K562 (cell line): ENCODE data around the gene PRIM1. TPM values are rescaled to one million over a fixed set of nuclear protein-coding genes. Genes with fewer than 3 reads are reported as not detected.

Experiments
- FOS ChIP-seq: IDR thresholded peaks from 3 replicates; pipeline ENCODE4 v1.6.1; 2011; ENCODE audit not compliant: insufficient read length; ENCODE audit errors: extremely low read depth
- GATA2 ChIP-seq: sonication (generic); formaldehyde crosslinking; IDR thresholded peaks from 2 replicates; pipeline ENCODE4 v1.4.0; 2020; ENCODE audit warnings: mild to moderate bottlenecking, missing genetic modification reagents
- POLR2AphosphoS2 ChIP-seq: IDR thresholded peaks from 2 replicates; pipeline ENCODE4 v1.6.1; 2012; ENCODE audit warnings: low read length, improper control_type of control experiment
- RBM25 ChIP-seq: fragments of 200-400 bp; formaldehyde crosslinking; IDR thresholded peaks from 2 replicates; pipeline ENCODE4 v1.6.1; 2018; ENCODE audit warnings: low read length, low read depth, moderate library complexity; ENCODE audit not compliant: severe bottlenecking
- SMC3 ChIP-seq: conservative IDR thresholded peaks from 2 replicates; pipeline ENCODE4 v1.6.1; 2011; ENCODE audit warnings: low read depth, low read length, improper control_type of control experiment; ENCODE audit not compliant: insufficient read depth
- ZC3H4 ChIP-seq: sonication (generic); formaldehyde crosslinking; IDR thresholded peaks from 2 replicates; pipeline ENCODE4 v1.9.0; 2021; ENCODE audit warnings: missing genetic modification reagents, borderline replicate concordance
- polyA plus RNA-seq, 8 experiments: library from polyadenylated mRNA; depleted of rRNA in 4 of 8; stranded (reverse) in 5 of 8; unstranded in 3 of 8; fragments of >200 nt; fragmentation: Nextera tagmentation in 2 of 8; fragmentation: Illumina TruSeq in 1 of 8; extraction: Ambion mirVana in 2 of 8; extraction: Trizol in 1 of 8; gene quantifications; 2 replicates each; pipeline versions ENCODE4 v1.2.1 to v1.2.3, GENCODE V29; 2011 to 2014; ENCODE audit warnings: inconsistent platforms in 1 of 8, missing spikeins in 1 of 8
- total RNA-seq, 7 experiments: library from RNA; depleted of rRNA in 6 of 7; stranded (reverse); fragments of >200 nt in 6 of 7; fragmentation: Illumina TruSeq in 2 of 7; extraction: Trizol in 2 of 7; gene quantifications; 2 replicates each; pipeline versions ENCODE4 v1.2.1 to v1.2.3, GENCODE V29; 2011 to 2021; ENCODE audit warnings: low replicate concordance in 1 of 7
- TF ChIP-seq, protein P1 (sequence below), 2 experiments: fragments of 450-650 bp; formaldehyde crosslinking in 1 of 2; IDR thresholded peaks; 2 replicates each; pipeline versions ENCODE4 v1.4.0 to v1.6.1; 2014 to 2020; ENCODE audit warnings: mild to moderate bottlenecking in 2 of 2, borderline replicate concordance in 1 of 2, low read depth in 1 of 2
- TF ChIP-seq, protein P2 (sequence below): sonication (generic); formaldehyde crosslinking; IDR thresholded peaks from 2 replicates; pipeline ENCODE4 v1.8.1; 2023; ENCODE audit warnings: mild to moderate bottlenecking, missing genetic modification reagents
- TF ChIP-seq, protein P3 (sequence below): fragments of 450-650 bp; IDR thresholded peaks from 2 replicates; pipeline ENCODE4 v1.6.1; 2016
- TF ChIP-seq, protein P4 (sequence below): fragments of 450-650 bp; IDR thresholded peaks from 2 replicates; pipeline ENCODE4 v1.6.1; 2017; ENCODE audit warnings: mild to moderate bottlenecking, moderate library complexity
- TF ChIP-seq, protein P5 (sequence below): fragments of 450-650 bp; IDR thresholded peaks from one replicate; pipeline ENCODE4 v1.6.1; 2018; ENCODE audit warnings: mild to moderate bottlenecking, moderate library complexity; ENCODE audit not compliant: partially characterized antibody

The PRIM1 gene
- total and polyA plus RNA-seq, 9 of the 15 experiments (the other 6 are each of a cell fraction or from before 2014, with no cell fraction given), result 67.2 to 179 (median 140) TPM

DNA sequence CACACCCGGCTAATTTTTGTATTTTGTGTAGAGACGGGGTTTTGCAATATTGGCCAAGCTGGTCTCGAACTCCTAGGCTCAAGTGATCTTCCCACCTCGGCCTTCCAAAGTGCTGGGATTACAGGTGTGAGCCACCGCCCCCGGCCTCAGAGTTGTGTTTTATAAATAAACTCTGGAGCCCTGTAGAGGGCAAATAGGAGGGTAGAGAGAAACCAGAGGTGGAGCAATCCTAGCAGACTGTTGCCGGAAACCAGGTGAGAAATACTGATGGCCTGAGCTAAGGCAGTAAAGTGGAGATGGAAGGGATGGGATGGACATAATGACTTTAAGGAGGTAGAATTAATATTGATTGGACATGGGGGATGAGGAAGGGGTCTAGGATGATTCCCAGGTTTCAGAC is 8.3 kb upstream of the PRIM1 start (continued):
- TF ChIP-seq, protein P1, sequence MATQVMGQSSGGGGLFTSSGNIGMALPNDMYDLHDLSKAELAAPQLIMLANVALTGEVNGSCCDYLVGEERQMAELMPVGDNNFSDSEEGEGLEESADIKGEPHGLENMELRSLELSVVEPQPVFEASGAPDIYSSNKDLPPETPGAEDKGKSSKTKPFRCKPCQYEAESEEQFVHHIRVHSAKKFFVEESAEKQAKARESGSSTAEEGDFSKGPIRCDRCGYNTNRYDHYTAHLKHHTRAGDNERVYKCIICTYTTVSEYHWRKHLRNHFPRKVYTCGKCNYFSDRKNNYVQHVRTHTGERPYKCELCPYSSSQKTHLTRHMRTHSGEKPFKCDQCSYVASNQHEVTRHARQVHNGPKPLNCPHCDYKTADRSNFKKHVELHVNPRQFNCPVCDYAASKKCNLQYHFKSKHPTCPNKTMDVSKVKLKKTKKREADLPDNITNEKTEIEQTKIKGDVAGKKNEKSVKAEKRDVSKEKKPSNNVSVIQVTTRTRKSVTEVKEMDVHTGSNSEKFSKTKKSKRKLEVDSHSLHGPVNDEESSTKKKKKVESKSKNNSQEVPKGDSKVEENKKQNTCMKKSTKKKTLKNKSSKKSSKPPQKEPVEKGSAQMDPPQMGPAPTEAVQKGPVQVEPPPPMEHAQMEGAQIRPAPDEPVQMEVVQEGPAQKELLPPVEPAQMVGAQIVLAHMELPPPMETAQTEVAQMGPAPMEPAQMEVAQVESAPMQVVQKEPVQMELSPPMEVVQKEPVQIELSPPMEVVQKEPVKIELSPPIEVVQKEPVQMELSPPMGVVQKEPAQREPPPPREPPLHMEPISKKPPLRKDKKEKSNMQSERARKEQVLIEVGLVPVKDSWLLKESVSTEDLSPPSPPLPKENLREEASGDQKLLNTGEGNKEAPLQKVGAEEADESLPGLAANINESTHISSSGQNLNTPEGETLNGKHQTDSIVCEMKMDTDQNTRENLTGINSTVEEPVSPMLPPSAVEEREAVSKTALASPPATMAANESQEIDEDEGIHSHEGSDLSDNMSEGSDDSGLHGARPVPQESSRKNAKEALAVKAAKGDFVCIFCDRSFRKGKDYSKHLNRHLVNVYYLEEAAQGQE (IDR thresholded peaks at IDR 0.05; ENCODE audit: borderline replicate concordance), result no peak
- TF ChIP-seq, protein P1 (CRISPR knock-in tag; IDR thresholded peaks at IDR 0.05; ENCODE audit: low read depth), result no peak
- TF ChIP-seq, protein P2, sequence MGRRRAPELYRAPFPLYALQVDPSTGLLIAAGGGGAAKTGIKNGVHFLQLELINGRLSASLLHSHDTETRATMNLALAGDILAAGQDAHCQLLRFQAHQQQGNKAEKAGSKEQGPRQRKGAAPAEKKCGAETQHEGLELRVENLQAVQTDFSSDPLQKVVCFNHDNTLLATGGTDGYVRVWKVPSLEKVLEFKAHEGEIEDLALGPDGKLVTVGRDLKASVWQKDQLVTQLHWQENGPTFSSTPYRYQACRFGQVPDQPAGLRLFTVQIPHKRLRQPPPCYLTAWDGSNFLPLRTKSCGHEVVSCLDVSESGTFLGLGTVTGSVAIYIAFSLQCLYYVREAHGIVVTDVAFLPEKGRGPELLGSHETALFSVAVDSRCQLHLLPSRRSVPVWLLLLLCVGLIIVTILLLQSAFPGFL (CRISPR knock-in tag), result no peak
- TF ChIP-seq GATA2 (CRISPR knock-in tag) (no peak), ZC3H4 (CRISPR knock-in tag) (no peak), SMC3 (no peak), RBM25 (no peak), FOS (no peak), POLR2AphosphoS2 (no peak)
- TF ChIP-seq, protein P3, sequence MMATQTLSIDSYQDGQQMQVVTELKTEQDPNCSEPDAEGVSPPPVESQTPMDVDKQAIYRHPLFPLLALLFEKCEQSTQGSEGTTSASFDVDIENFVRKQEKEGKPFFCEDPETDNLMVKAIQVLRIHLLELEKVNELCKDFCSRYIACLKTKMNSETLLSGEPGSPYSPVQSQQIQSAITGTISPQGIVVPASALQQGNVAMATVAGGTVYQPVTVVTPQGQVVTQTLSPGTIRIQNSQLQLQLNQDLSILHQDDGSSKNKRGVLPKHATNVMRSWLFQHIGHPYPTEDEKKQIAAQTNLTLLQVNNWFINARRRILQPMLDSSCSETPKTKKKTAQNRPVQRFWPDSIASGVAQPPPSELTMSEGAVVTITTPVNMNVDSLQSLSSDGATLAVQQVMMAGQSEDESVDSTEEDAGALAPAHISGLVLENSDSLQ, result no peak
- TF ChIP-seq, protein P4, sequence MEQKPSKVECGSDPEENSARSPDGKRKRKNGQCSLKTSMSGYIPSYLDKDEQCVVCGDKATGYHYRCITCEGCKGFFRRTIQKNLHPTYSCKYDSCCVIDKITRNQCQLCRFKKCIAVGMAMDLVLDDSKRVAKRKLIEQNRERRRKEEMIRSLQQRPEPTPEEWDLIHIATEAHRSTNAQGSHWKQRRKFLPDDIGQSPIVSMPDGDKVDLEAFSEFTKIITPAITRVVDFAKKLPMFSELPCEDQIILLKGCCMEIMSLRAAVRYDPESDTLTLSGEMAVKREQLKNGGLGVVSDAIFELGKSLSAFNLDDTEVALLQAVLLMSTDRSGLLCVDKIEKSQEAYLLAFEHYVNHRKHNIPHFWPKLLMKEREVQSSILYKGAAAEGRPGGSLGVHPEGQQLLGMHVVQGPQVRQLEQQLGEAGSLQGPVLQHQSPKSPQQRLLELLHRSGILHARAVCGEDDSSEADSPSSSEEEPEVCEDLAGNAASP, result no peak
- TF ChIP-seq, protein P5, sequence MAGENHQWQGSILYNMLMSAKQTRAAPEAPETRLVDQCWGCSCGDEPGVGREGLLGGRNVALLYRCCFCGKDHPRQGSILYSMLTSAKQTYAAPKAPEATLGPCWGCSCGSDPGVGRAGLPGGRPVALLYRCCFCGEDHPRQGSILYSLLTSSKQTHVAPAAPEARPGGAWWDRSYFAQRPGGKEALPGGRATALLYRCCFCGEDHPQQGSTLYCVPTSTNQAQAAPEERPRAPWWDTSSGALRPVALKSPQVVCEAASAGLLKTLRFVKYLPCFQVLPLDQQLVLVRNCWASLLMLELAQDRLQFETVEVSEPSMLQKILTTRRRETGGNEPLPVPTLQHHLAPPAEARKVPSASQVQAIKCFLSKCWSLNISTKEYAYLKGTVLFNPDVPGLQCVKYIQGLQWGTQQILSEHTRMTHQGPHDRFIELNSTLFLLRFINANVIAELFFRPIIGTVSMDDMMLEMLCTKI, result no peak
